ENCODE results near the gene PLPPR4. TPM values are rescaled to one million over a fixed set of nuclear protein-coding genes. Genes with fewer than 3 reads are reported as not detected.

PLPPR4 gene
- total RNA-seq, 1 experiment from 2014 or later, result 0.42 TPM

DNA sequence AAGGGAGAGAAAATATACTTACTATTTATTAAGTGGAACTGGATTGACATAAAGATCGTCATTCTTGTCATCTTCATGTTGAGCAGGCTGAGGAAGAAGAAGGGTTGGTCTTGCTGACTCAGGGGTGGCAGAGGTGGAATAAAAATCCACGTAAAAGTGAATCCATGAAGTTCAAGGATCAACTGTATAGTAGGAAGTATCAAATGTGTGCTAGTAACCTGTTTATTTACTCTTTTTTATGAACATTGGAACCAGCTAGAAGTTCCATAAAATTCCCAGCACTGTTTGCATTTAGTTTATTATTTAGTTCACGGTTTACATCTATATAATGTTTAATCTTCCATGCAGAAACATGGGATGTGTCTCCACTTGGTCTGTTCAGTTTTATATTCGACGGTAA lies 70.7 kb downstream of the PLPPR4 start:
- H2AFZ ChIP-seq (ENCODE audit: low read depth, low read length, poor library complexity, severe bottlenecking), result no peak overlapping the region
- no peaks in the 10 kb centered on the region for H3K4me1 ChIP-seq (ENCODE audit: control insufficient read depth in 1 of 2, insufficient read depth in 2 of 2, low read length in 2 of 2)
- TF ChIP-seq, protein P1, sequence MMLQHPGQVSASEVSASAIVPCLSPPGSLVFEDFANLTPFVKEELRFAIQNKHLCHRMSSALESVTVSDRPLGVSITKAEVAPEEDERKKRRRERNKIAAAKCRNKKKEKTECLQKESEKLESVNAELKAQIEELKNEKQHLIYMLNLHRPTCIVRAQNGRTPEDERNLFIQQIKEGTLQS (IDR thresholded peaks at IDR 0.05), result no peak
- TF ChIP-seq SP1 (IDR thresholded peaks at IDR 0.05; ENCODE audit: low read depth) (no peak), SIN3A (IDR thresholded peaks at IDR 0.05; ENCODE audit: low read depth) (no peak), FOSL1 (IDR thresholded peaks at IDR 0.05; ENCODE audit: low read depth) (no peak), EGR1 (IDR thresholded peaks at IDR 0.05; ENCODE audit: low read depth) (no peak)
- TF ChIP-seq, protein P2, sequence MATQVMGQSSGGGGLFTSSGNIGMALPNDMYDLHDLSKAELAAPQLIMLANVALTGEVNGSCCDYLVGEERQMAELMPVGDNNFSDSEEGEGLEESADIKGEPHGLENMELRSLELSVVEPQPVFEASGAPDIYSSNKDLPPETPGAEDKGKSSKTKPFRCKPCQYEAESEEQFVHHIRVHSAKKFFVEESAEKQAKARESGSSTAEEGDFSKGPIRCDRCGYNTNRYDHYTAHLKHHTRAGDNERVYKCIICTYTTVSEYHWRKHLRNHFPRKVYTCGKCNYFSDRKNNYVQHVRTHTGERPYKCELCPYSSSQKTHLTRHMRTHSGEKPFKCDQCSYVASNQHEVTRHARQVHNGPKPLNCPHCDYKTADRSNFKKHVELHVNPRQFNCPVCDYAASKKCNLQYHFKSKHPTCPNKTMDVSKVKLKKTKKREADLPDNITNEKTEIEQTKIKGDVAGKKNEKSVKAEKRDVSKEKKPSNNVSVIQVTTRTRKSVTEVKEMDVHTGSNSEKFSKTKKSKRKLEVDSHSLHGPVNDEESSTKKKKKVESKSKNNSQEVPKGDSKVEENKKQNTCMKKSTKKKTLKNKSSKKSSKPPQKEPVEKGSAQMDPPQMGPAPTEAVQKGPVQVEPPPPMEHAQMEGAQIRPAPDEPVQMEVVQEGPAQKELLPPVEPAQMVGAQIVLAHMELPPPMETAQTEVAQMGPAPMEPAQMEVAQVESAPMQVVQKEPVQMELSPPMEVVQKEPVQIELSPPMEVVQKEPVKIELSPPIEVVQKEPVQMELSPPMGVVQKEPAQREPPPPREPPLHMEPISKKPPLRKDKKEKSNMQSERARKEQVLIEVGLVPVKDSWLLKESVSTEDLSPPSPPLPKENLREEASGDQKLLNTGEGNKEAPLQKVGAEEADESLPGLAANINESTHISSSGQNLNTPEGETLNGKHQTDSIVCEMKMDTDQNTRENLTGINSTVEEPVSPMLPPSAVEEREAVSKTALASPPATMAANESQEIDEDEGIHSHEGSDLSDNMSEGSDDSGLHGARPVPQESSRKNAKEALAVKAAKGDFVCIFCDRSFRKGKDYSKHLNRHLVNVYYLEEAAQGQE (IDR thresholded peaks at IDR 0.05; ENCODE audit: low read depth), result no peak
- no peak overlapping the region for H3K4me2 ChIP-seq (ENCODE audit: low read length)
- H3K9me3 ChIP-seq (ENCODE audit: control insufficient read depth in 1 of 2, insufficient read depth in 1 of 2, low read depth in 1 of 2, low read length in 2 of 2), result no peaks in the 10 kb centered on the region
- BruUV-seq (replicated peaks), result no TSS peak
- ATAC-seq (no peak), DNase-seq (ENCODE audit: low read depth, low spot score) (no peak)
- H3K27ac ChIP-seq (ENCODE audit: low read depth, low read length), result no peak overlapping the region
- ChIA-PET POLR2A (no interaction called here), CTCF (no interaction called here), RAD21 (ENCODE audit: low non-redundant PET in 1 of 2, low total read pairs in 2 of 2, uncharacterized antibody in 2 of 2, unreplicated experiment in 2 of 2) (no interaction called here)
- intact Hi-C loops (cut with micrococcal nuclease), result no loop called here
- no peaks in the 10 kb centered on the region for H3K9me2 ChIP-seq (ENCODE audit: insufficient read depth)
- H3K27me3 ChIP-seq (ENCODE audit: insufficient read depth, low read length), result no peaks in the 10 kb centered on the region
- H3K4me3 ChIP-seq (replicated peaks in 1 of 2; ENCODE audit: low read depth in 1 of 2, low read length in 2 of 2), result no peak overlapping the region
- H4K20me1 ChIP-seq (ENCODE audit: insufficient read depth), result no peaks in the 10 kb centered on the region
- no peaks in the 10 kb centered on the region for H3K79me2 ChIP-seq (ENCODE audit: insufficient read depth, low read length)
- H3K9ac ChIP-seq (ENCODE audit: low read length), result no peak overlapping the region
- H3K36me3 ChIP-seq (ENCODE audit: control insufficient read depth in 1 of 2, insufficient read depth in 2 of 2, low read length in 2 of 2), result no peaks in the 10 kb centered on the region

DNA sequence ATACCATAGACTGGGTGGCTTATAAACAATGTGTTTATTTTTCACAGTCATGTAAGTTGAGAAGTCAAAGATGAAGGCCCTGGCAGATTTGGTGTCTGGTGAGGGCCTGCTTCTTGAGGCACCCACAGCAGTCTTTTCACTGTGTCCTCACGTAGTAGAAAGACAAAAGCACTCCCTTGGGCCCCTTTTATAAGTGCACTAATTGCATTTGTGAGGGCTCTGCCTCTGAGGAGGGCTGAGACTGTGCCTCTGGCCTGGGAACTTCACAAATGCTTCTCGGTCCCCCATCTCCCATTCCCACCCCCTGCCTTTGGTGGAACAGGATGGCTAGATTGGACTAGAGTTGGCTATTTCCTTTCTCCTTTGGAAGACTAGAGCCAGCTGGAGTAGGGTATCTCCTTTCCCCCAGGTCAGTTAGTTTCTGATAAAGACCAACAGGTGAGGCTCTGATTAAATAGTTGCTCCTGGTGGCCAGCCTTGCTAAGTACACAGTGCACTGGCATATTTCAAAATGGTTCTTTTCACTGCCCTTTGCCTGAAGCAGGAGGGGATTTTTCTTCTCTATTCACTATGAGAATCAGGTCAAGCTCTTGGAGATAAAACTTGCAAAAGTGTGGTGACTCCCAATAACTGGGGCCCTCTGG lies 82.9 kb downstream of the PLPPR4 start:
- no TSS peak for BruUV-seq (replicated peaks)
- ChIA-PET POLR2A (no interaction called here), CTCF (no interaction called here), RAD21 (ENCODE audit: low non-redundant PET in 1 of 2, low total read pairs in 2 of 2, uncharacterized antibody in 2 of 2, unreplicated experiment in 2 of 2) (no interaction called here)
- no peak overlapping the region for H3K9ac ChIP-seq (ENCODE audit: low read length)
- no peak for DNase-seq (ENCODE audit: low read depth, low spot score)
- no peaks in the 10 kb centered on the region for H4K20me1 ChIP-seq (ENCODE audit: insufficient read depth)
- no peak overlapping the region for H2AFZ ChIP-seq (ENCODE audit: low read depth, low read length, poor library complexity, severe bottlenecking)
- H3K9me2 ChIP-seq (ENCODE audit: insufficient read depth), result no peaks in the 10 kb centered on the region
- H3K4me3 ChIP-seq (replicated peaks in 1 of 2; ENCODE audit: low read depth in 1 of 2, low read length in 2 of 2), result no peak overlapping the region
- H3K79me2 ChIP-seq (ENCODE audit: insufficient read depth, low read length), result no peaks in the 10 kb centered on the region
- H3K27ac ChIP-seq (ENCODE audit: low read depth, low read length), result no peak overlapping the region
- TF ChIP-seq CEBPB (IDR thresholded peaks at IDR 0.05; ENCODE audit: low read depth) (no peak), POLR2A (IDR thresholded peaks at IDR 0.05; ENCODE audit: borderline replicate concordance, extremely low read depth, insufficient read depth, insufficient read length) (no peak), TCF7L2 (IDR thresholded peaks at IDR 0.05; ENCODE audit: borderline replicate concordance, extremely low read depth, insufficient read depth, insufficient read length) (no peak)
- TF ChIP-seq, protein P3, sequence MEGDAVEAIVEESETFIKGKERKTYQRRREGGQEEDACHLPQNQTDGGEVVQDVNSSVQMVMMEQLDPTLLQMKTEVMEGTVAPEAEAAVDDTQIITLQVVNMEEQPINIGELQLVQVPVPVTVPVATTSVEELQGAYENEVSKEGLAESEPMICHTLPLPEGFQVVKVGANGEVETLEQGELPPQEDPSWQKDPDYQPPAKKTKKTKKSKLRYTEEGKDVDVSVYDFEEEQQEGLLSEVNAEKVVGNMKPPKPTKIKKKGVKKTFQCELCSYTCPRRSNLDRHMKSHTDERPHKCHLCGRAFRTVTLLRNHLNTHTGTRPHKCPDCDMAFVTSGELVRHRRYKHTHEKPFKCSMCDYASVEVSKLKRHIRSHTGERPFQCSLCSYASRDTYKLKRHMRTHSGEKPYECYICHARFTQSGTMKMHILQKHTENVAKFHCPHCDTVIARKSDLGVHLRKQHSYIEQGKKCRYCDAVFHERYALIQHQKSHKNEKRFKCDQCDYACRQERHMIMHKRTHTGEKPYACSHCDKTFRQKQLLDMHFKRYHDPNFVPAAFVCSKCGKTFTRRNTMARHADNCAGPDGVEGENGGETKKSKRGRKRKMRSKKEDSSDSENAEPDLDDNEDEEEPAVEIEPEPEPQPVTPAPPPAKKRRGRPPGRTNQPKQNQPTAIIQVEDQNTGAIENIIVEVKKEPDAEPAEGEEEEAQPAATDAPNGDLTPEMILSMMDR (IDR thresholded peaks at IDR 0.05 in 2 of 3, conservative IDR thresholded peaks at IDR 0.05 in 1 of 3; ENCODE audit: borderline replicate concordance in 1 of 3, insufficient read depth in 1 of 3, low read depth in 2 of 3, low read length in 2 of 3), result peak in 1 of 3 experiments; percentile 20; a peak in 1 of 6 replicates
- ATAC-seq, result peak; percentile 55; the same call in 1 of the 2 replicates
- no peaks in the 10 kb centered on the region for H3K36me3 ChIP-seq (ENCODE audit: control insufficient read depth in 1 of 2, insufficient read depth in 2 of 2, low read length in 2 of 2)
- no peaks in the 10 kb centered on the region for H3K27me3 ChIP-seq (ENCODE audit: insufficient read depth, low read length)
- intact Hi-C loops (cut with micrococcal nuclease), result no loop called here
- no peaks in the 10 kb centered on the region for H3K9me3 ChIP-seq (ENCODE audit: control insufficient read depth in 1 of 2, insufficient read depth in 1 of 2, low read depth in 1 of 2, low read length in 2 of 2)
- H3K4me1 ChIP-seq (ENCODE audit: control insufficient read depth in 1 of 2, insufficient read depth in 2 of 2, low read length in 2 of 2), result no peaks in the 10 kb centered on the region
- no peak overlapping the region for H3K4me2 ChIP-seq (ENCODE audit: low read length)

All from HCT116 (cell line).